Right lobe of liver (tissue), 4 donors: ENCODE results near the gene INPP5D.

Experiments
- CTCF ChIP-seq, 4 donors: fragments of 200-600 bp in 3 of 4; fragments of 450-650 bp in 1 of 4; IDR thresholded peaks; one replicate each; pipeline versions ENCODE4 v1.5.1 to v1.8.0; 2016 to 2022; ENCODE audit warnings: antibody characterized with exemption in 4 of 4, mild to moderate bottlenecking in 2 of 4
- POLR2A ChIP-seq: fragments of 450-650 bp; IDR thresholded peaks from one replicate; pipeline ENCODE4 v1.6.1; 2017; ENCODE audit warnings: antibody characterized with exemption, mild to moderate bottlenecking
- donor health status: DM: no; HTN: no; CAD: no.
- donor health status: DM: no; HTN: no; CAD: no.
- donor health status: DM: no; HTN: yes; CAD: no.

- TF ChIP-seq CTCF (IDR thresholded peaks at IDR 0.05) = no peak
- no peak for TF ChIP-seq POLR2A
Observed at GRCh38 chr2:233040571-233040970, 19.6 kb upstream of the INPP5D start.
